Measurements from ENCODE around the gene SOX15.

The SOX15 gene

GRCh38 chr17:7553356-7553755 is 36.5 kb downstream of the SOX15 start:
- H3K4me2 ChIP-seq (ENCODE audit: insufficient read depth, low read length) = peak overlapping the region; percentile 38
- H3K4me1 ChIP-seq (ENCODE audit: insufficient read depth, low read length) = peaks cover 49% of the 10 kb centered on the region
- no peaks in the 10 kb centered on the region for H4K20me1 ChIP-seq (ENCODE audit: insufficient read depth, low read length)
- no peaks in the 10 kb centered on the region for H3K79me2 ChIP-seq (ENCODE audit: insufficient read depth, low read length)
- H3K4me3 ChIP-seq (ENCODE audit: low read depth in 1 of 2, low read length in 2 of 2) = peak overlapping the region in 1 of 2 experiments; percentile 15; a peak in 1 of 4 replicates
- H3K27me3 ChIP-seq (ENCODE audit: insufficient read depth, low read length, poor library complexity) = peaks cover 3% of the 10 kb centered on the region
- H3K9ac ChIP-seq (ENCODE audit: low read depth, low read length) = peak overlapping the region; percentile 46
- ATAC-seq (ENCODE audit: insufficient read depth, low read depth) = no peak
- peak overlapping the region; percentile 75 for H3K27ac ChIP-seq (ENCODE audit: low read length)
- peak overlapping the region; percentile 59 for H2AFZ ChIP-seq (ENCODE audit: low read depth, low read length)
- no peak for DNase-seq
- H3K36me3 ChIP-seq (ENCODE audit: insufficient read depth, low read length) = no peaks in the 10 kb centered on the region
- no peaks in the 10 kb centered on the region for H3K9me3 ChIP-seq (ENCODE audit: insufficient read depth, low read length, severe bottlenecking)
- TF ChIP-seq CTCF (IDR thresholded peaks at IDR 0.05; ENCODE audit: borderline replicate concordance, extremely low read depth, low read length, poor library complexity, severe bottlenecking) = no peak
- no peak for TF ChIP-seq EZH2 (IDR thresholded peaks at IDR 0.05; ENCODE audit: borderline replicate concordance, low read depth, low read length, severe bottlenecking)

GRCh38 chr17:7552621-7553051 is 37.3 kb downstream of the SOX15 start:
- ATAC-seq (ENCODE audit: insufficient read depth, low read depth) = peak; percentile 84
- Histone ChIP-seq H3K9me3 (ENCODE audit: insufficient read depth, low read length, severe bottlenecking) (no peaks in the 10 kb centered on the region), H4K20me1 (ENCODE audit: insufficient read depth, low read length) (no peaks in the 10 kb centered on the region), H3K9ac (ENCODE audit: low read depth, low read length) (peak overlapping the region; percentile 46), H3K4me1 (ENCODE audit: insufficient read depth, low read length) (peaks cover 53% of the 10 kb centered on the region), H3K27me3 (ENCODE audit: insufficient read depth, low read length, poor library complexity) (peaks cover 5% of the 10 kb centered on the region), H3K27ac (ENCODE audit: low read length) (peak overlapping the region; percentile 75), H3K36me3 (ENCODE audit: insufficient read depth, low read length) (no peaks in the 10 kb centered on the region), H3K79me2 (ENCODE audit: insufficient read depth, low read length) (no peaks in the 10 kb centered on the region), H3K4me3 (ENCODE audit: low read depth in 1 of 2, low read length in 2 of 2) (peak overlapping the region in 1 of 2 experiments; percentile 11; a peak in 1 of 4 replicates), H2AFZ (ENCODE audit: low read depth, low read length) (peak overlapping the region; percentile 65), H3K4me2 (ENCODE audit: insufficient read depth, low read length) (peak overlapping the region; percentile 38)
- DNase-seq = peak; percentile 82
- TF ChIP-seq CTCF (IDR thresholded peaks at IDR 0.05; ENCODE audit: borderline replicate concordance, extremely low read depth, low read length, poor library complexity, severe bottlenecking) (no peak), EZH2 (IDR thresholded peaks at IDR 0.05; ENCODE audit: borderline replicate concordance, low read depth, low read length, severe bottlenecking) (no peak)

- TF ChIP-seq CTCF (IDR thresholded peaks at IDR 0.05; ENCODE audit: borderline replicate concordance, extremely low read depth, low read length, poor library complexity, severe bottlenecking) = no peak
- no peak for TF ChIP-seq EZH2 (IDR thresholded peaks at IDR 0.05; ENCODE audit: borderline replicate concordance, low read depth, low read length, severe bottlenecking)
- Histone ChIP-seq H3K9me3 (ENCODE audit: insufficient read depth, low read length, severe bottlenecking) (no peaks in the 10 kb centered on the region), H3K4me1 (ENCODE audit: insufficient read depth, low read length) (peaks cover 53% of the 10 kb centered on the region), H4K20me1 (ENCODE audit: insufficient read depth, low read length) (no peaks in the 10 kb centered on the region), H3K79me2 (ENCODE audit: insufficient read depth, low read length) (no peaks in the 10 kb centered on the region), H3K27me3 (ENCODE audit: insufficient read depth, low read length, poor library complexity) (peaks cover 5% of the 10 kb centered on the region), H3K27ac (ENCODE audit: low read length) (peak overlapping the region; percentile 75), H3K36me3 (ENCODE audit: insufficient read depth, low read length) (no peaks in the 10 kb centered on the region), H3K4me2 (ENCODE audit: insufficient read depth, low read length) (no peak overlapping the region), H2AFZ (ENCODE audit: low read depth, low read length) (no peak overlapping the region), H3K9ac (ENCODE audit: low read depth, low read length) (no peak overlapping the region; the same call in 1 of the 2 replicates), H3K4me3 (ENCODE audit: low read depth in 1 of 2, low read length in 2 of 2) (no peak overlapping the region)
- ATAC-seq (ENCODE audit: insufficient read depth, low read depth) = no peak
- no peak for DNase-seq
These were observed 38.5 kb downstream of the SOX15 start for GRCh38 chr17:7551396-7551795.

Measured in DND-41 (cell line).